Stimulated activated CD4-positive, alpha-beta T cell treated with anti-CD3 and anti-CD28 coated beads, Interleukin-4, amount 100 ng/mL, for 1 hour (primary cell): ENCODE results near the gene TM9SF3.

Experiments
- DNase-seq: peaks from one replicate; pipeline ENCODE4 v3.0.0-alpha.2; 2020

The TM9SF3 gene

DNA sequence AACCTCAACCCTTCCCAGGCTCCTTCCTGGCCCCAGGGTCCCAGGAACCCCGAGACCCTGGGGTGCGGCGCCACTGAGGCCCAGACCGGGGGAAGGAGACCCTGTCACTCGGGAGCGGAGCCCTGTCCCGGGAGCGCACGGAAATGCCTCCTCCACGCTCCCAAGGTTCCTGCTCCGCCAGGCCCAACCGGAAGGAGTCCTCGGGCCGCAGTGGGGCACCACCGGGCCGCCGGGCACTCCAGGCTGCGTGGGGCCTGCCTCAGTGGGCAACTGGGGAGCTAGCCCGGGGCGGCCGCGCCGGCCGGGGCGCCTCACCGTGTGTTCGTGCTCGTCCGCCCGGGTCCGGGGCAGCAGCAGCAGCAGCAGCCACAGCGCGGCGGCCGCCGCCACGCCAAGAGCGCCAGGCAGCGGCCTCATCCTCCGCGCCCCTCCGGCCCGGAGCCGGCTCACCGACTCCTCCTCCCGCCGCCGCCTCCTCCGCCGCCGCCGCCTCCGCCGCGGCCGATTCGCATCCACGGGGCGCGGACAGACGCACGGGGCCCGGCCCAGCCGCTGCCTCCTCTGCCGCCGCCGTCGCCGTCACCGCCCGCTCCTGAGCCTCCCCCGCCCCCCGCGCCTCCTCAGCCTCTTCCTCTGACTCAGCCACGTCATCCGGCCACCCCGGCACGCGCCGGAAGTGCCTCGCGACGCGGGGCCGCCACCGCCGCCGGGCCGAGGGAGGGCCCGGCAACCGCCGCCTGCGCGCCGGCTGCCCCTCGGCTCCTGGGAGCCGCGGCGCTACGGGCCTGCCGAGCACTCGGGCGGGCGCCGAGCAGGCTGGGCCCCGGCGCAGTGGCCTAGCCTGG is at the start of gene TM9SF3:
TSS of gene TM9SF3 (minus strand) at position 594 of the 845 bp plus-strand sequence. CDS start at position 417, 177 bp downstream.
- peak; percentile 95 for DNase-seq

DNA sequence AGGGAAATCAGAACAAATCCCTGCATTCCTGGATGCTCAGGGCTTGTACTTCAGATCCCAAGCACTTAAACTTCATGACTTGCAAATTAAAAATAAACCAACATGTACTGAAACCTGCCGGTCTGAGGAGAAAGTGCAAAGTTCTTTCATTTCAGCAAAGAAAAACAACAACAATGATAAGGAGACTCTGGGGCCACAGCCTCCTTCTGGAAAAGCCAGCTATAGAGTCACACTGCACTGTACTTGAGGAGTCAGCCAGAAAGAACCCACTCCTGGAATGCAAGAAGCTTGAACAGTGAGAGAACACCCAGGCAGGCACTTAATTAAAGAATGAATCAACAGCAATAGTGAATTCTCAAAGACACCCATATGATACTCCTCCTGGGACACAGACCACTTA is 49.7 kb upstream of the TM9SF3 start:
- no peak for DNase-seq

DNA sequence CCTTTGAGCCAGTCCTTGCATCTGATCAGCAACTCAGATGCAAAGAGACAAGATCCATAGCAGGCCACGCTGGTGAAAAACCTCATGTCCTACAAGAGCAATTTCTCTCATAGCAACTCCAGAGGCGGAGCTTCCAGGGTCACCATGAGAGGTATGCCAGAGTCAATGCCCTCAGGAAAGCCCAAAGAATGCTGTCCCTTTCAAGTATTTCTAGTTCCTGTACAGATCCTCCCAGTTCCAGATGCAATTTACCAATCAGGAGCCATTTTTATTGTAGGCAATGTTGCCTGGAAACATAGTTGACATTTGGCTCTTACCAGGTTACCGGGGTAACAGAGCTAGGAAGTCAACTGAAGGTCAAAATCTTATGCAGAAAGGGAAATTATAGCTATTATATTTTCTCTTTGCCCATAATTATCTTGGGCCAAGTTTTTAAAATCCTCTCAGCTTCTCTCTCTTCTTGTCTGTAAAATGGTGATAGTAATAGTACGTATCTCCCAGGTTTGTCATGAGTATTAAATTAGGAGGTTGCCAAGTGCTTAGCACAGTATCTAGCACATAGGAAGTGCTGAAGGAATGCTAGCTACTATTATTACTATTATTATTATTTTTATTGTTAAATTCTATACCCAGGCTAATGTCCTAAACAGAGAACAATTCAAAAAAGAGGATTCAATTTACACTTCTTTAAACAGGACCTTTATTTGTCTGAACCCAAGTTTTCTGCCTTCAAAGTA is 46.3 kb upstream of the TM9SF3 start:
- no peak for DNase-seq

DNA sequence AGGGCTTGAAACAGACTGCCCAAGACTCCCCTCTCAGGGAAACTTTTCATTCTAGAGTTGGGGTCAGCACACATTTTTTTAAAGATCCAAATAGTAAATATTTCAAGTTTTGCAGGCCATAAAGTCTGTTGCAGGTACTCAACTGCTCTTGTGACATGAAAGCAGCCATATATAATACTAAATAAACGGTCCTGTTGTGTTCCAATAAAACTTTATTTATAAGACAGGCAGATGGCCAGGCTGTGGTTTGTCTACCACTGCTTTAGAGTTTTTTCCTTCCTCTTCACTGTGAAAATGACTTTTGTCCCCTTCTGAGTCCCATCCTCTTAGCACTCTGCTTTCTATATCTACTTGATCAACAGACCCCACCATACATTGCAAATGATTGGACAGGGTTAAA is 40.5 kb upstream of the TM9SF3 start:
- DNase-seq, result no peak

DNA sequence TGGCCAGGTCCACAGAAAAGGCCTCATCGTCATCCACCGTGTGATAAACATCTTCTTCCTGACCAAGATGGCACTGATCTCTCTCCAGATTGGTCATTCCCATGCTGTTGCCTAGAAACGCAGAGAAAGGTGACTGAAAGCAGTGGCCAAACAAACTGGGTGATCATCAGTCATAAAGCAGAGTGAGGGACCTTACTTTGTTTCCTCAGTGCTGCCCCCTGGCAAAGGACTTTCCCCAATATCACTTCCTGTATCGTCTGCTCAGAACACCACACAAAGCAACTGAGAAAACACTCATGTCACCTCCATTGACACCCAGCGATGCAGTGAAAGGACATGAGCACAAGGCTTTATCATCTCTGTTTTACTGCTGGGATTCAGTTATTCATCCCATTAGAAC is 40.0 kb upstream of the TM9SF3 start:
- DNase-seq, result no peak

DNA sequence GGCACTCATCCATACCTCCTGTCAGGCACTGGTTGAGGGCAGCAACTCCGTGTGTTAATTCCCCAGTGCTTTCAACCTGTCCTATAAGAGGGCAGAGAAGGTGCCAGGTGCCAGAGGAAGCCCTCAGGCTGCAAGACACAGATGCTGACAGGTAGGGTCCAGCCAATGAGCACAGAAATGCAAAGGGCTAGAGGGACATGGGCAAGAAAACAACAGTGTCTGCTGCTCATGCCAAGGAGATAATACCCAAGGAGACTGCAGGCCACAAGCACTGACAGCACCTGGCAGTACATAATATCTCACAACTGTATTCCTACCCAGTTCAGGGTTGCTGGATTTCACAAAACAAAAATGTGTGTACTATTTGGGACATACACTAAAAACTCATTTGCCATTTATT is 38.4 kb upstream of the TM9SF3 start:
- DNase-seq, result no peak

DNA sequence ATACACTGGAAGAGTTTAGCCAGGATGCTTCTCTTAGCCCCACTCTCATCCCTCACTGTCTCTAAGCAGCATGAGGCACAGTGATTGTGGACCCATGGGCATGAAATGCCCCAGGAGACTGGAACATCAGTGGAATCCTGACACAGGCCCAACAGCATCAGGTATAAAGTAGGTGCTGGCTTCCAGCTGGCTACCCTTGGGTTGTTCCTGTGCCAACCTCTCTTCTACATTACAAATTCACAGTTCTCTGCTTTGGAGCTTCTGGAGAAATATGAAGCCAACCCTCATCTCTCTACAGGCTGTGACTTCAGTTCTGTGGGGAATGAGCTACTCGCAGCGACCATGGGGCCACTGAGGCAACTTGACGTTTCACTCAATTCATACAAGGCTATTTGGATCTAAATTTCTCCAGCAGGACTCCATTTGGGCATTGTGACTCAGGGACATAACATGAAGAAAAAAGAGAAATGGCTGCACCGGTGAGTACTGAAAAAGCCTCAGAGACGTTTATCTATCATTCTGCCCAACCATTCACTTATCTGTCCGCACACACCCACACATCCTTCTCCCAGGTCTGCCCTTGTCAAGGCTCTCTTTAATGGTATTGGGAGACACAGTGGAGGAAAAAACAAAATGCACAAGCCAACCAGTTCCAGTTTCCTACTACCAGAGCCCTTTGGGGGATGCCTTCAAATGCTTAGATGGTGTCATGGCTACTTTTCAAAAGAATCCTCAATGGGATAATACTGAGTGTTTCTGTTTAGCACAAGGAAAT is 35.4 kb upstream of the TM9SF3 start:
- DNase-seq, result no peak

DNA sequence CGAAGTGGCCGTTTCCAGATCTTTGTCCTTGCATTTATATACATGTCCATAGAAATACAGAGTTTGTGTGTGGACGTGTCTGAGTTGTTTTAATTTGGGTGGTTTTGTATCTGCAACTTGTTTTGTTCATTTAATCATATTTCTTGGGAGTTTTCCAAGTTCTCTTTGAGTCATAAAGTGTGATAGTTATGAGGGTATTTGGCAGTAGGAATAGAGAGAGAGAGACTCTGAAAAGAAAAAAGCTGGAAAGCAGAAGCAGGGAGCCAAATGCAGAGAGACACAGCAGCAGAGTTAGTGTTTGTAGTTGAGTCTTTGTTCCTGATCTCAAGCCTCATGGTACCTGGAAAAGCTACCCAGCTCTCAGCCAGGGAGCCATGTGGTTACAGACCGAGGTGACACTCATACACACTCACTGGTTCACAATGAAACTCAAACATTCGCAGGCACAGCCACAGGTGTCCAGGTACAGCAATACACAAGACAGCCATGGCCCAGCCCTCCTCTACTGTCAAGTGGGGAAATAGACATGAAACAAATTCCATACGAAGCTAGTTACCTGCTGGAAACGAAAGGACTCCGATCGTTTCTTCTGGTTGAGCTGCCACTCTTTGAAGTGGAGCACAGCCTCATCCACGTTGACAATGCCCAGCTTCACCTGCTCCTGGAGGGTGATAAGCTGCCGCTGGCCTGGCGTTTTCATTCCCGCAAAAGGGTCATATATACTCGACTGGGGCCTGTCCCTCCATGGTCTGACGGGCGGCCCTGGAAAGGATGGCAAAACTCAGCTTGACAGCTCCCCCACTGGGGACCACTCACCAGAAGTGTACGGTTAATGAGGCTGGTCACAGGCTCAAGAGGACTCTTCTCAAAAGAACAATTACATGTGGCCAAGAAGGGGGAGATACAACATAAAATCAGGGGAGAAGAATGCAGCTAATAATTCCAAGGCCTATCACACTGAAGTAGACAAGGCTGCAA is 33.3 kb upstream of the TM9SF3 start:
- no peak for DNase-seq

DNA sequence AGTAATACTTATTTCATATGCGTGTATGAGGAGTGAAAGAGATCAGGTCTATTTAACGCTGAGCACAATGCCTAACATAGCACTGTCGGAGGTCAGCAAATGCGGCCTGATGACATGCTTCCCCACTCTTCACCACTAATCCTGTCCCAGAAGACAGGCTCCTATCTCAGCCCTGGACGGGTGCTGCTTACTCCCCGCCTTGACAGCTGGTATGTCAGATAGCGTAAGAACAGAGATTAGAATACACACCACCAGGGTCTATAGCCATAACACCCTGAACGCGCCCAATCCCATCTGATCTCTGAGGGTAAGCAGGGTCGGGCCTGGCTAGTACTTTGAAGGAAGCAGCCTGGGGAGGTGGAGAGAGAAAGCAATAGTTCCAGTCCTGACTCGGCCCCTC is 32.3 kb upstream of the TM9SF3 start:
- DNase-seq, result no peak

DNA sequence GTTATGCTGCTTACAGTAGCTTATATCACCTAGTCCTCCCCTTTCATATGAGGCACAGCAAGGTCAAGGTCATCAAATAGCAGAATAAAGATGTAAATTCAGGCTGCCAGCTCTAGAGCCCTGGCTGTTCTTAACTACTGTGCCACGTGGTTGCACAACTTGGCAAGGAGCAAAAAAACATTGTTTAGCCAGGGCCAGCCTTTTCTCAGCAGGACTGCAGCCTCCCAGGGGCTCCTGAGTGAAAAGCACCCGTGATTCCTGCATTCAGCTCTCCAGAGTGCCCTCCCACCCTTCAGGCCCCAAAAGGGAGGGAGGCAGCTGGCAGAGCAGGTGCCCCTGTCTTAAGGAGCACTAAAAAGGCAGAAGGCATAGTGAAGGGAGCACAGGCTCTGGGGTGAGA is 31.8 kb upstream of the TM9SF3 start:
- DNase-seq, result no peak

DNA sequence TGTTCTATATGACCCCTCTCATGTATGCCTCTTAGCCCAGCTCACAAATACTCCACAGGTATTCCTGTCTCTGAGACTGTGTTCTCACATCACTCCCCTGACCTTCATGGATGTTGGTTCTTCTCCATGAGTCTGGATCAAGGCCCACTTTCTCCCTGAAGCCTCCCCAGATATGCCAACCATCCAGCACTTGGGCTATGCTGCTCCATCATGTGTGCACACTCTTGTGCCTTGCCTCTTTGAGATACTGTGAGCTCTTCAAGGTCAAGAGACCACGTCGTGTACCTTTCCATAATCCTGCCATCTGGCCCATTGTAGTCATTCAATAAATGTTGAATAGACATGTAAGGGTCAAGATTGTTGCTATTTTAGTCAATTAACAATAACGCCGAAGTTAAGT is 30.1 kb upstream of the TM9SF3 start:
- DNase-seq, result no peak

DNA sequence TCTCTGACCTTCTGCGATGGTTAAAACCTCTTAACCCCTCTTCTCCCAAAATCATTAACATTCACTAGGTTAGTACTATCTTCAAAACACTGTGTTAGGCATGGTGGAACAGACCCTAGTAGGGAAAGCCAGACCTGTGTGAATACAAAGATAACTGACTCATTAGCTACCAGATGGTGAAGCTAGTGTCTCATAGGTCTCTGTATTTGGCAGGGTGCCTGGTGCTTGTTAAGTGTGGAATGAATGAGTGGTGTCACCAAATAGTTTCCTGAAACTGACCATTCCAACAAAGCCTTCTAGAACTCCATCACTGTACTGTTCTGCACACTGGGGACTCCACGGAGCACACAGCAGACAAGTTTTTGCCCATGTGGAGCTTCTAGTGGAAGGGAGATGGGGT is 27.7 kb upstream of the TM9SF3 start:
- DNase-seq, result no peak

DNA sequence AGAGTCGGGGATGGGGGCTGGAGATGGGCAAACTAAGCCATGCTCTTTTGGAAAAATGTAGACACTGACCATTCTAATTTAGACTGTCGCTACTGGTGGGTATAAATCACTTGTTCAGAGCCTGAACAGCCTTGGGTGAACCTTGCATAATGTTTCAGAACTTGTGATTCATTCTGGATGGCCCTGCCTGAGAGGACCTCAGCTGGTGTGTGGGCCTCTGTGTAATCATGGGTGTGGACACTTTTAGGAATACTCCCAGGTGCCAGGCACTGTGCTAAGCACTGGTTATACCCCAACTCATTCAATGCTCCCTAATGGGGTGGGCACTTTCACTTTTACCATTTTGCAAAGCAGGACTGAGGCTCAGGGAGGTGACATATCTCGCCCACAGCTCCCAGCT is 26.8 kb upstream of the TM9SF3 start:
- DNase-seq, result no peak

DNA sequence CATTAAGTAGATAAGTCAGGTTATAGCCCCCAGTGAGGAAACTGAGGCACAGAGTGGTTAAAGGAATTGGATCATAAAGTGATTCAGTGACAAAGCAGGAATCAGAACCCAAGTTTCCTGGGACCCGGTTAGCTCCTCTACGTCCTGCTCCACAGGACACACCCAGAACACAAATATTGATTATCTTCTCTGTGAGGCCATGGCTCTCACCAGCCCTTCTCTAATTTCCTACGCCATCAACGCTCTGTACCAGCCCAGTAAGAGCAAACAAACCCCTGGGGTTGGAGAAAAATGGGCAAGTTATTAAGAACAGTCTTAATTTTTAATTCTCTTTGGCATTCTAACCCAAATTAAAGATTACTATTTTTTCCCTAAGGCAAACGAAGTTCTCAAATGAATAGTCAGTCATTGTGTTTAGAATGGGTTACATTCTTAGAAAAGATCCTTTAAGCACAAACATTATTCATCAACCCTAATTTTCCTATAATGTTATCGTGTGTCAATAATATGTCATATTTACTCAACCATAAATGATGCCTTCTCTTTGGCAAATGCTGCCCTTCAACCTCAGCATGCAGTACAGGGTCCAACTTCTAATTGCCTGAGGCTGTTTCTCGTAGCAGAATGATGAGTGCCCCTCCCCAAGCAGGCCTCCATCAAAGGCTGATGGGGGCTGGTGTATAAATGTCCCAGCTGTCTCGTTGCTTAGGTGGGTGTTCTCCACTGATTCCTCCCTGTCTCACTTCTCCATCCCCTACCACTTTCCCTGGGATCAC is 25.4 kb upstream of the TM9SF3 start:
- no peak for DNase-seq

DNA sequence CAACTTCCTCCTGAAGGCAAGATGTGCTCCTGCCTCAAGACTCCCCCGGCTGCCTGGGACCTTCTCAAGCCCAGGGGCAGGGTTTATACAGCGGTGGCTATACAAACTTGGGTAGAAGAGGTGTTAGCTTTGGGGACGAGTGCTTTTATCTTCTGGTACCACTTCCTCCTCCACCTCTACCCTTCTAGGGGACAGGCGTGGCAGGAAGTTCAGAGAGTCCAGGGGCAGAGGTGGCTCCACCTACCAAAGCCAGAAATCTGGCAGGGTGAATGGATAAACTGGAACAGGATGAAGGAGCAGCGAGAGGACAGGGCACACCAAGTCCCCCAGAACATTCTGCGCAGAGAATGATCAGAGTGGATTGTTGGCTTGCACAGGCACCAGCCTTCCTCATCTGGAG is 24.0 kb upstream of the TM9SF3 start:
- no peak for DNase-seq

DNA sequence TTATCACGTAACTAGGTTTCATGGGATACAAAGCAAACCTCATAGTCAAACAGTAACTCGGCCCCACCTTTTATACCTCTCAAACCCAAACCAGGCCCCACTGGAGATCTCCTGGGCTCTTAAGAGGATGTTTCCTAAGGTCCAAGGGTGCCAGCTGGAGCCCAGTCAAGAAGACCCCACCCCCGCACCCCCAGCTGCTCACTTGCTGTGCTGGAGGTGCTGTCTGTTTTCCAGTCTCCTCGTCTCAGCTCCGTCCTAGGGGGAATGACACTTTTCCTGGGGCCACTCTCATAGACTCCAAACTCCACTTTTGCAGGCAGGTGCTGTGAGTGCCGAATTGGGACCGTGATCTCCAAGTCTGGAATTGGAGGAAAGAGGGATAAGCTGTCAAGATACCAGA is 22.7 kb upstream of the TM9SF3 start:
- DNase-seq, result no peak

DNA sequence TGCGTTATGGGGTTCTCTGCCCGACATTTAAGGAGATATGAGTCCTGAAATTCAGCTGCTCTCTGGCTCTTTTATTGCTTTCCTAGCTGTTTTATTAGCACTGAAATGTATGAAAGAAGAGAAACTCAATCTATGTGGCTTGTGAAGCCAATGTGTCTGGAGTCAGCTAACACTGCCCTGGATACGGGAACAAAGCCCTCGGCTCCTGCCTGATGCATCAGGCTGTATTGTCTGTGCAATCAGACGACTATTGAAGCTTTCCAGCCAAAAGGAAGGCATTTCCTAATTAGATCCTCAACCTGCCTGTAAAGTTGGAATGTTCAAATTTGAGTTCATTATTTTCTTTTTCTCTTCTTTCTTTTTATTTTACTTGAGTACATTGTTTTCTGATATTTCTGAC is 22.0 kb upstream of the TM9SF3 start:
- no peak for DNase-seq

DNA sequence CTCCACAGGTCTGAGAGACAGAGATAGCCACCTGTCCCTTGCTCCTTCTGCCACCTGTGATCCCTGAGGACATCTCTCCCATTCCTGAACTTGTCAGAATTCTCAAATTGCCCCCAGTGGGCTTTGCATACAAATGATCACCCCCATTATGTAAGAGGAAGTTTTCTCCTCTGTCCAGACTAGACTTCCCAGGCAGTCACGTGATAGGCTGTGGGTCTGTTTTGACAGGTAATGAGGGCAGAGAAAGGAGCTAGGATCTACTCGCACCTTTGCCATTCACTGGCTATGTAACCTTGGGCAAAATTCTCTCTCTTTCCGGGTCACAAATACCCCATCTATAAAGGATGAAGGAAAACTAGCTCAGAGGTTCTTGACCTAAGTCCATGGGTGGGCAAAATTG is 21.4 kb upstream of the TM9SF3 start:
- no peak for DNase-seq

DNA sequence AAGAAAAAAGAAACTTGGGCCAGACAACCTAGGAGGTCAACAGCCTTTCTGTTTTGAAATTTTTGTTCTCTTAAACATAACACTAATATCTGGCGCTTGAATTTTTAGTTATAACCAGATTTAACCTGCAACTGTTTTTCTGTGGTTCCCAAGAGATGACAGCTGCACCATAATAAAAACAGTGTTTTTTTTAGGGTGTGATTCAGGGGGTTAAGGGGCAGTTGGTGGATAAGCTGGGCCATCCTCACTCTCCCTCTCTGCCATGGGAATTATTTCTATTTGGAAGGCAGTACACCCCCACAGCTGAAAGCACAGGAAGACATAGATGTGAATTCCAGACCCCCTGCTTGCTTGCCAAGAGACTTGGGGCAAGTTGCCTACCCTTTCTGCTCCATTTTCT is 20.1 kb upstream of the TM9SF3 start:
- DNase-seq, result no peak

DNA sequence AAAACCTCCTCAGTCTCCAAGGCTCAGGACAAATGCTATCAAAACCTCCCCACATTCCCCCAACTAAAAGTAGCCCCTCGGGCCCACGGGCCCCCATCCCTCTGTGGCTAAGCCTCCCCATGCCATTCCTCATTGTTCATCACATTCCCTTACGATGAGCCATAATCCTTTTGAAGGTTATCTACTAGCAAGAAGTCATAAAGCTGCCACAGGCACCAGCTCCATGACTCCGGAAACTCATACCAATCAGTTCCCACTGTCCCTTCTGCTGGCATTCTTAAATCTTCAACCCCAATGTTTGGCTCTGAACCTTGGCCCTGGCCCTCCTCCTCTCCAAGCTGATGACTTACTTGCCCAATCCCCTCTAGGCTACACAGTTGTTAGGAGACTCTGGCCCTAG is 19.4 kb upstream of the TM9SF3 start:
- no peak for DNase-seq

DNA sequence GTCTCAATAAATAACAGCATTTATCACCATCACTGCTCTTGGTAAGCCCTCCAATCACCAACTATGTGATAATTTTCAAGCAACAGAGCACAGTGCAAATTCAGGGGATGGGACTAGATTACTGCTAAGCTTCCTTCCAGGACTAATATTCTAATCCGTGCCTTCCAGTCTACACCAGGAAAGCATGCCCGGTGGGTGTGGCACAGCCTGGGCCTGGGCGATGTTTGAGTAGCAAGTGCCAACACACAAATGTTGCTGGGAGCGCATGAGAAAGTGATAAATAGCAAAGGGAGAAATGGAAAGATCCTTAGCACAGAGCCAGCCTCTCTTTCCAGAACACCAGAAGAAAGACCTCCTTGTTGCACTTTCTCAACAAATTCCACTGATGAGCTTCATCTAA is 13.5 kb upstream of the TM9SF3 start:
- DNase-seq, result no peak

DNA sequence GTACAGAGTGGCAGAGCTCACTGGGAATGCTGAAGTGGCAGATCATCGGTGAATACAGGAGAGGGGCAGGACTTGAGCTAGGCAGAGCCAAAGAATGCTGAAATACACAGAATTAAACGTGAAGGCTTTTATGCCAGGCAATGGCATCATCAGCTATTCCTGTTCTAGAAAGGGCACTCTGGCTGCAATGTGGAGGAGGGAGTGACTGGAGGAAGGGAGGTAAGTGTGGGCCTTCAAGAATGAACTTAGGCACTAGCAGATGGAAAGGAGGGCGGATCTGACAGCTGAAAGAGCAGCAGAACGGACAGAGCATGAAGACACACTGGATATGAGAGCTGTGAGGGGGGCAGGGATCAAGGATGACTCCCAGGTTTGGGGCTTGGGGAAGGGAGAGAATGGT is 12.0 kb upstream of the TM9SF3 start:
- no peak for DNase-seq
